ENCODE results near the gene SLC10A3.

Gene SLC10A3

GRCh38 chrX:154437971-154438893 is 52.2 kb downstream of the SLC10A3 start:
- DNase-seq (ENCODE audit: extremely low read depth, low read depth): no peak
- no peak for TF ChIP-seq CTCF (IDR thresholded peaks at IDR 0.05; ENCODE audit: low read depth, low read length)
